HG03280 (cell line): Measurements from ENCODE around the gene TPCN1.
A peak's percentile ranks its signal among the peaks of the same experiment; 100 is the strongest.
"Not testable (repeated sequence)": the region's sequence is repeated elsewhere in the genome, so short reads cannot be mapped to it uniquely, and the experiment has no call there.

ENCODE experiments used
- ATAC-seq: cut with Tn5 transposase; IDR thresholded peaks from one replicate; pipeline ENCODE4 v1.9.1; 2021; ENCODE audit warnings: mild to moderate bottlenecking, moderate library complexity; ENCODE audit not compliant: unreplicated experiment

The TPCN1 gene

GRCh38 chr12:113196582-113196981 lies 24.7 kb upstream of the TPCN1 start:
- no peak for ATAC-seq

GRCh38 chr12:113196990-113197389 lies 24.3 kb upstream of the TPCN1 start:
- peak; percentile 79 for ATAC-seq

- no peak for ATAC-seq
These were observed 23.7 kb upstream of the TPCN1 start for GRCh38 chr12:113197518-113198077.

- no peak for ATAC-seq
These were observed 23.0 kb upstream of the TPCN1 start for GRCh38 chr12:113198296-113198695.

GRCh38 chr12:113200021-113200797 lies 21.1 kb upstream of the TPCN1 start:
- no peak for ATAC-seq

- no peak for ATAC-seq
These were observed 19.8 kb upstream of the TPCN1 start for GRCh38 chr12:113201187-113202177.

GRCh38 chr12:113202300-113203075 lies 18.8 kb upstream of the TPCN1 start:
- ATAC-seq, result no peak

GRCh38 chr12:113203852-113204760 lies 17.2 kb upstream of the TPCN1 start:
- no peak for ATAC-seq

GRCh38 chr12:113204804-113205203 lies 16.5 kb upstream of the TPCN1 start:
- ATAC-seq, result no peak

GRCh38 chr12:113206802-113207201 lies 14.5 kb upstream of the TPCN1 start:
- ATAC-seq, result not testable (repeated sequence)

- peak; percentile 6 for ATAC-seq
These were observed 13.6 kb upstream of the TPCN1 start for GRCh38 chr12:113207613-113208040.

GRCh38 chr12:113208041-113208934 lies 13.0 kb upstream of the TPCN1 start:
- peak; percentile 84 for ATAC-seq

GRCh38 chr12:113211160-113211559 lies 10.1 kb upstream of the TPCN1 start:
- no peak for ATAC-seq

- peak; percentile 49 for ATAC-seq
These were observed 6.3 kb upstream of the TPCN1 start for GRCh38 chr12:113214895-113215400.

GRCh38 chr12:113216027-113216426 lies 5.2 kb upstream of the TPCN1 start:
- no peak for ATAC-seq

GRCh38 chr12:113220593-113221180 lies 577 bp upstream of the TPCN1 start:
- ATAC-seq, result no peak

- no peak for ATAC-seq
These were observed 899 bp downstream of the TPCN1 start for GRCh38 chr12:113221997-113222729.
